SKM-1 treated with dmso at 0.1 percent for 144 hours (cell line): ENCODE data around the gene WDR77.

Experiments
- DNase-seq: peaks from one replicate; lab custom pipeline; 2025; ENCODE audit not compliant: unreplicated experiment; lab: John Stamatoyannopoulos, UW

The WDR77 gene

GRCh38 chr1:111448918-111449702, at the start of gene WDR77, which contains the start of gene ATP5PB:
Gene WDR77, minus strand, starts transcription at chr1:111449256. Its CDS starts 87 bp downstream, at chr1:111449169.
Gene ATP5PB, plus strand, starts transcription at chr1:111449464. Its CDS starts 78 bp downstream, at chr1:111449542.
- DNase-seq = peak; percentile 99

GRCh38 chr1:111497592-111497991, 48.5 kb upstream of the WDR77 start:
- no peak for DNase-seq

DNA sequence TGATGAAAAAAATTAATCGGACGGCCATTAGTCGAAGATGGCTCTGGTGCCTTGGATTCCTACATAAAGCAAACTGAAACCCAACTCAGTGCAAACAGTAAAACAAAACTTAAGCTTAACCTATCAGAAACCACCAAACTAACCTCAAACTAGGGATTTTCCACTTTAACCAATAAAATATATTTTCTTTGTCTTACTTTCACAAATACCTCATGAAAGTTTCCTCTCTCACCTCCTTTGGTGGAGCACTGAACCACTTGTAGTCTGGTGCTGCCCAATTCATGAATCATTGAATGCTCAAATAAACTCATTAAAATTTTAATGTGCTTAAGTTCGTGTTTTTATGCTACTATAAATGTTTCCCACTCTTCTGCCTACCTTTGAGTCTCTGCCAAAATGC, 47.3 kb upstream of the WDR77 start:
- no peak for DNase-seq

- no peak for DNase-seq
Measured at GRCh38 chr1:111491070-111491469, 42.0 kb upstream of the WDR77 start.

DNA sequence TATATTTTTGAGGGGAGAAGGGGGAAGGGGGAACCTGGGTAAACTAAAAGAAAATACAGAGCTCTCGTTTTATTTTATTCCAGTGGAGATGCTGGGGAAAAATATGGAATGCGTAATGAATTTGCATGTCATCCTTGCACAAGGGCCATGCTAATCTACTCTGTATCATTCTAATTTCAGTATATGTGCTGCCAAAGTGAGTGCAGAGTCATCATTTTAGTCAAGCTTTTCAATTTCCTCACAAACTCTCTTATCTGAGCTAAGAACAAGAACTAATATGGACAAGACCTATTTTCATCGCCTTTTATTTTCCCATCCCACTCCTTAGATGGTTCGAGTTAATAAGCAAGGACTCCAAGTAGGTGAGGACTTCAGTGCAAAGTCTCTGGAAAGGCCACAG, 41.2 kb upstream of the WDR77 start:
- no peak for DNase-seq

DNA sequence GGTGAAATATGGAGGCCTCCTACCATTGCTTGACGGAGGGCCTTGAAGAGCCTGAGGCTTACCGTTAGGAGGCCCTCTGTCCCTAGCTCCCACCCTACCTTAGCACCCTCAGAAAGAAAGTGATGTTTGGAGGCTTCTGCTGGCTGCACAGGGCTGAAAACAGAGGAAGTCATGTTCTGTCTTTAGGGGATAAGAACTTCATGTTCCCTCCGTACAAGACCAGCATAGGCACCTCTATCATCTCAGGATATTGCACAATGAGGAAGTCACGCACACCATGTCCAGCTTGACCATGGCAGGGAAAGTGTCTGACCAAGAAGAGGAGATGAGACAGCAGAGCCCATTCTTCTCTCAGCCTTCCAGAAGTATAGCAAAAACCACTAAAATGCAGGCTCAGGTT, 40.5 kb upstream of the WDR77 start:
- peak; percentile 34 for DNase-seq

DNA sequence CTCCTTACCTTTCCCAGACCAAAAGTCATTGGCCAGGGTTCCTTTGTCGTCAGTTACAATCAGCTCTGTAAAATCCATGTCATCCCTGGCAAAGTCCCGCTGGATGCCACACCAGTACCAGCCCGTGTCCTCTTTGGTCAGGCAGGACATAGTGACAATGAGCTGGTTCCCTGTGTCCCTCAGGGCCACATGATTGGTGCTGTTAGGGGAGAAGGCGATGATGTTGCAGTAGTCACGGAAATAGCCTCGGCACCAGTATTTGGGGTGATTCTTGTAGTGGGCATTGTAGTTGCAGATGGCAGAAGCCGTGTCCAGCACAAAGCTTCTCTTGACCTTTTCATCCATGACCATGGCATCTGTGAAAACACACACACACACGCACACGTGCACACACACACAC, 39.6 kb upstream of the WDR77 start:
- DNase-seq = no peak

- no peak for DNase-seq
Measured at GRCh38 chr1:111487133-111487532, 38.1 kb upstream of the WDR77 start.

DNA sequence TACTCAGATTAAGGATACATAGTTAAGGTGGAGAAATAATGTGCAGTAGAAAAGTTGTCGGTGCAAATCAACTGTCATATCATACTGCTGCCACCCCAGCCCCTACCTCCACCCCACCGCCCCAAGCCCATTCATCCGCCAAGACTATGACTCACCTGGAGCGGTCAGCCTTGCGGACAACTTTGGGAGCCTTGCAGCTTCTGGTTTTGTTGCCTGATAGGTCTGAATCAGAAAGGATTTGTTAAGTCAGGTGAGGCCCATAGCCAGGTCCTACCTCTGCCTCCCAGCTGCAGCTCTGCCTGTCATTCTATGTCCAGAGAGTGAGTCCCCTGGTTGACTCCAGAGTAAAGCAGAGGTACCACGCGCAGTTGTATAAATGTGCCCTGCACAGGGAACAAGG, 37.4 kb upstream of the WDR77 start:
- no peak for DNase-seq

- no peak for DNase-seq
Measured at GRCh38 chr1:111484391-111485026, 35.5 kb upstream of the WDR77 start.

DNA sequence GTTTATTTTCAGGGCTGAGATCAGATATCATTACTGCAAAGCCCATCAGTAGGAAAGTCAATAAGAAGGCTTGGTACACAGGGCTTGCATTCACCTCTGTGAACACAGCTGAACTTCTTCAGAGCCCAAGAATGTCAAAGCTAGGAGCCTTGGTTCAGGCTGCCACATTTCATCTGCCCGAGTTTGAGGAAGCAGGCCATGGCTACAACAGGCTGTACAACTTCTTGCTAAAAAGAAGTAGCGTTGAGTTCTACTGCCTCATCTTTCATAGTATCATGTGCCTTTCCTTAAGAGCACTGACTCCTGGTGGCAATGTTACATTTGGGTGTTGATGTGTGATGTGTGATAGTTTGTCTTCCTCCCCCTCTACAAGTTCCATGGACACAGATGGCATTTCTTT, 34.8 kb upstream of the WDR77 start:
- no peak for DNase-seq

GRCh38 chr1:111483166-111483565, 34.1 kb upstream of the WDR77 start:
- no peak for DNase-seq

- peak; percentile 69 for DNase-seq
Measured at GRCh38 chr1:111481387-111482221, 32.5 kb upstream of the WDR77 start.

DNA sequence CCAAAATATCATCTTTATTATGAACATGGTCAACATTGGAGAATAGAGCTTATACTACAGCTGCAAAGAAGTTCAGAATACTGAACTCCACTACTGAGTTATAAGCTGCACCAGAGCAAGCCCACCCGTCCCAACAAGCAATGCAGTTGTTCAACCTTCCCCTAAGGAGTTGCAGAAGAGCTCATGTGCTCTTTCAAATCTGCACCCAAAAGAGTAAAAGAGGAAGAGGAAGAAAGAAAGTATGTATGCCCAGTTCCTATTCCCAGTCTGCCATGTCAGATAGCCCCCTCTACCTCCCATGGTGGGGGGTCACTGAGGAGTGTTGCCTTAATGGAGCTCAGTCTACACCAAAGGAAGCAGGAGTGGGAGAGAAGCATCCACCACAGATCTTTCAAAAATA, 31.6 kb upstream of the WDR77 start:
- DNase-seq = peak; percentile 61

GRCh38 chr1:111476761-111477309, 27.8 kb upstream of the WDR77 start:
- peak; percentile 70 for DNase-seq

DNA sequence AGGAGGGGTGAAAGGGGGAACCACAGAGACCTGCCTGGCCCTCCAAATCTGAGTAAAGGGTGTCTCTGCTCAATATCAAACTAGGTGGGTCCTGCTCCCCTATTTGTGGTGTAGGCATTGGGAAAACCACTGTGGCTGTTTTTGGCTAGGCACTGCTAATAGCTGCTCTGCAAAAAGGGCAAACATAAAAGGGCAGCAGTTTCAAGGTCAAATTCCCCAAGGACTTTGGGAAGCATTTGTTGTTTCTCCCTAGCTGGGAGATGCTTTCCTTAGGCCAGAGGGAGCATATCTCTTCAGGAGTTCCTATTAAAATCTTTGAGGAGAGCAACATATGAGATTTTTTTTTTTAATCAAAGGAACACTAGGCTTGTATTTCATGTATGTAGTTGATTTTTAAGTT, 27.2 kb upstream of the WDR77 start:
- DNase-seq = no peak

- DNase-seq = no peak
Measured at GRCh38 chr1:111475701-111476100, 26.6 kb upstream of the WDR77 start.

- no peak for DNase-seq
Measured at GRCh38 chr1:111474521-111474920, 25.5 kb upstream of the WDR77 start.

DNA sequence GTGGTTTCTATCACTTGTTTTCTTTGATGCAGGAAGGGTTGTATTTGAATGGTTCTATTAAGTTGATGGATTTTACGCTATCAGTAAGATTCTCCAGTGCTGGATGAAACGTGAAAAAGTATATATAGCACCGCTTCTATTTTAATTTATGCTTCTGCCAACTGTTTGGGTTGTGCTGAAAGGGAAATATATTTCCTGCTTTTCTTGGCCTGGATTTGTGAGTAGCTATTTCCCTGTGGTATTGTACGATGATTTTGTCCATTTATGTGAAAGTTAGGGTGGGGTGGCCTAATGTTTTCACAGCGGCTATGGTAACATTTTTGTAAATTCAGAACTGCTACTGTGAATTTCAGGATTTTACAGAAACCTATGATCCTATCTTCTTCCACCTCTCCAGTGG, 25.1 kb upstream of the WDR77 start:
- no peak for DNase-seq

DNA sequence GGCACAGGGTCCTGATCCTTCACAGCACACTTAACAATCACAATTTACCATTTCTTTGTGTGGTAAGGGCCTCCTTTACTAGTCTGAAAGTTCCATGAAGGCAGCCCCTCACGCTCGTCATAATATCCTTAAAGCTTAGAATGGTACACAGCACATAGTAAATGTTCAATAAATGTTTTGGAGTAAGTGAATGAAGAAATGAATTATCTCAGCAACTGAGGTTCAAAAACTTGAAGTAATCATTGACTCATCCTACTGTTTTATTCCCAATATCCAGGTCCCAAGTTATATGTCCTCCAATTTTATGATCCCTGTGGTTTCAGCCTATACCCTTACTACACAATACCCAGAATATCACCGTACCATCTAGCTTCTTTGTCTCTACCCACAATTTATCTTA, 22.5 kb upstream of the WDR77 start:
- DNase-seq = no peak

GRCh38 chr1:111471012-111471411, 22.0 kb upstream of the WDR77 start:
- DNase-seq = peak; percentile 97
